GM21576 (cell line): ENCODE measurements around the gene TMEM74B.

Experiments
- ATAC-seq: cut with Tn5 transposase; IDR thresholded peaks from one replicate; pipeline ENCODE4 v1.9.1; 2021; ENCODE audit warnings: mild to moderate bottlenecking, moderate library complexity; ENCODE audit not compliant: unreplicated experiment

Gene TMEM74B

DNA sequence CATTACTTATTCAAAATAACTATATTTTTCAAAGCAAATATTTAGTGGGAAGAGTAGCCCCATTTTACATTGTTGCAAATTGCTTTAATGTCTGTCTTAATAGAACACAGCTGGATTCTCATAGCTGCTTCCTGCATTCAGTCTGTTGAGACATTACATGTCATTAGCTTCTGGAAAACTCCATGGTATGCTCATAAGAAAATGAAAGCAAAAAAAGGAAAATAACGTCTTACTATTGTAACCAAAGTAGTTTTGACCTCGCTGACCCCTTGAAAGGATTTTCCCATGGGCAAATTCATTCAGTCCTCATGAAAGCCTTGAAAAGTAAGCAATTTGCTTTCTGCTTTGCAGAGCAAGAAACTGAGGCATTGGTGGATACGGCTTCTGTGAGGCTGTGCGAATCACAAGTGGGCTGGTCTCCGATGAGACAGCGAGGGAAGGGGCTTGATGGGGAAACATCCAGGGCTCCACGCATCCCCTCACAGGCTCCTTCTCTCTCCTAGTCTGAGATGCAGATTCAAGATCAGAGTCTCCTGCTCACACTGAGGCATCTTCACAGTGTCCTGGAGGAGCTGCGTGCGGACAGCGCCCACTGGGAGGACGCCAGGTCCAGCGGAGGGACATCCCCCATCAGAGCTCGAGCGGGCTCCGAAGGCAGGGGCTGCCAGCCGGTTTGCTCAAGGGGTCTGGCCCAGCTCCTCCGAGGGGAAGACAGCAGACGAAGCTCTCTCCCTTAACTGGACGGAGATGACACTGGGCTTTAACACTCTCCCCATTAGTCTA lies 21.8 kb upstream of the TMEM74B start:
- no peak for ATAC-seq

DNA sequence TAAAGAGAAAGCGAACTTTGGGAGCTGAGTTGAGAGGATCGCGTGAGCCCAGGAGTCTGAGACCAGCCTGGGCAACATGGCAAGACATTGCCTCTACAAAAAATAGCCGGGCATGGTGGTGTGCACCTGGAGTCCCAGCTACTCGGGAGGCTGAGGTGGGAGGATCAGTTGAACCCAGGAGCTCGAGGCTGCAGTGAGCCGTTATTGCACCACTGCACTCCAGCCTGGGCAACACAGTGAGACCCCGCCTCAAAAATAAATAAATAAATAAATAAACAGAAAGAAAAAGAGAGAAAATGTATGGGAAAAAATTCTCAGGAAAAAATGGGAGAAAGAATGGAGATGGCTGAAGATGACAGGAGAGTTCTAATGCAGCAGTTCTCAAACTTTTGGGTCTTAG lies 21.0 kb upstream of the TMEM74B start:
- ATAC-seq: no peak

DNA sequence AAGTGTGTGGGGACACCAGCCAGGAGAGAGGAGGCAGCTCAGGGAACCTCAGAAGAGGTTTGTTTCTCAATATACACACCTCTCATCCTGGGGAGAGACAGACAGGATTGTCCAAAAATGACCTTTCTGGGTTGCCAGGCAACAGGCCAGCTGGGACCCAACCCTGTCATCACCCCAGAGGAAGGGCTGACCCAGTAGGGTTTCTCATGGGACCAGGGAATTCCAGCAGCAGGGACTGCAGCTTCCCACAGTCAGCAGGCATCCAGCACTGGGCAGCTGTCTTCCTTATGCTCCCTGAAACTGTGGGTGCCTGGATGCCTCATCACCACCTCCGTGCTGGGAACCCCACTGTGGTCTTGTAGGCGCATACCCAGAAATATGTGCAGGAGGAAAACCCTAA lies 19.8 kb upstream of the TMEM74B start:
- no peak for ATAC-seq

DNA sequence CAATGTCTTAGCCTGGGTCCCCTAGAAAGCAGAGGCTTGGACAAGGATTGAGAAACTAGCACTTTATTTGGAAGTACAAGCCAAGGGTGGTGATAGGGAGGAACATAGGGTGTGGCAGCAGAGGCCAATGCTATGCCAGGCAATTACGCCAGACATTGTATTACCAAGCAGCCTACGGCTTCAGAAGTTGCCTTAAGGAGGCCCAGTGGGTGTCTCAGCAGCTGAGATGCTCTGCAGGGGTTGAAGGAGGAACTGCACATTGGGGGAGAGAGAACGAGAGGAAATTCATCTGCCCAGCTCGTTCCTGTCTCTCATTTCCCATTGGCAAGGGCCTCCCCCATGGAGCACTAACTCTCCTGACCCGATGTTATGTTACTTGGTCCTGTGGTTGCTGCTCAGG lies 19.3 kb upstream of the TMEM74B start:
- no peak for ATAC-seq

DNA sequence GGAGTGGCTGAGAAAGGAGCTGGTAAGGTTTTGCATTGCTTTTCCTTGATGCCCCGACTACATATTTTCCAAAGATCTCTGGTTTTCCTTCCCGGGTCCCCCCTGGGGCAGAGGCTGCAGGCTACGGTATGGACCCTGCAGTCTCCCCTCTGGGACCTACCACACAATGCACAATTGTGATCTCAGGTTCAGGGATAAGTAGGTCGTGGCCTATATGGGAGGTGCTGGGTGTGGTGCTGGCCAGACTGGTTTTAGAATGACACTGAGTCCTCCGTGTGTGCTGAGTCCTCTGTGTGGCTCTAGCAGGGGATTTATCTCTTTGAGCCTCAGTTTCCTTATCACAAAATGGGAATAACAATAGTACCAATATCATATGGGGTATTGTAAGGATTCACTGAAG lies 18.8 kb upstream of the TMEM74B start:
- ATAC-seq: no peak

DNA sequence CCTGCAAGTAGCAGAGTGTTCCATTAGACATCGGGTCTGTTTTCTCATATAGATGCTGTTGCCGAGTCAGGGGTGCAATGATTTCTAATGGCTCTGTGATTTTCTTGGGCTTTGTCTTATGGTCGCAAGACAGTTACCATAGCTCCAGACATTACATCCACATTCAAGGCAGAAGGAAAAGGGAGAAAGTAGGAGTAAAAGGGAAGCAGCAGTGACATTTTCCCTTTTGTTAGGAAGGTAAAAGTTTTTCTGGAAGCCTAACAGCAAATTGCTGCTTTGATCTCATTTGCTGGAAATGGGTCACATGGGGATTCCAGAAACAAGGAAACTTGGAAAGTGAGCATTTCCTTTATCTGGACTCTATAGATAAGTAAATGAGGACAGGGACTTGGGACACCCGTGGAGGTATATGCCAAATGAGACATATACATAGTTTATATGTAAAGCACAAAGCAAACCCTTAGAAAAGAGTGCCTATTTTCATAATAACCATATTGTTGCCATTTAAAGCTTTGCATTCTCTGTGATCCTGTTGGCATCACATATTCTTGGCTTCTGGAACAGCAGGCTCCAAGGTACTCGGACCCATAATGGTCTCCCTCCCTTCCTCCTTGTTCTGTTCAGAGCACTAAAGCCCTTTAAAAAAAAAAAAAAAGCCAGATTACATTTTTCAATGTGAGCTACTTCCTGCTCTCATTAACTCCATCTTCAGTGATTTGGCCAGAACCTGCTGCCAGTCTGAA lies 18.2 kb upstream of the TMEM74B start, which contains the start of gene C20orf202:
Gene C20orf202, plus strand, starts transcription at position 693 of the 743 bp plus-strand sequence. CDS start 132 bp downstream, outside the sequence.
- no peak for ATAC-seq

DNA sequence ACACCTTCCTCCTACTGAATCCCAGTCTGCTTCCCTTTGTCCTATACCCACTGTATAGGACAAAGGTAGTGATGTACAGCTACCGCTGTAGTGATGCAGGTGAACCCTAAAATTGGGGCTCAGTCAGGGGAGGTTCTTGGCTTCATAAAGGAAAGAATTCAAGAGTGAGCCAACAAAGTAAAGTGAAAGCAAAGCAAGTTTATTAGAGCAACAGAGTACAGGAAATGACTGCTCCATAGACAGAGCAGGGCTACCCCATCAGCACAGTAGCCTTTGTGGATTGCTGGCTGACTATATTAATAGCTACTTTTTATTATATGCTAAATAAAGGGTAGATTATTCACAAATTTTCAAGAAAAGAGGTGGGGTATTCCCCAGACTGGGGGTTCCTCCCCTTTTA lies 15.2 kb upstream of the TMEM74B start:
- ATAC-seq: no peak

DNA sequence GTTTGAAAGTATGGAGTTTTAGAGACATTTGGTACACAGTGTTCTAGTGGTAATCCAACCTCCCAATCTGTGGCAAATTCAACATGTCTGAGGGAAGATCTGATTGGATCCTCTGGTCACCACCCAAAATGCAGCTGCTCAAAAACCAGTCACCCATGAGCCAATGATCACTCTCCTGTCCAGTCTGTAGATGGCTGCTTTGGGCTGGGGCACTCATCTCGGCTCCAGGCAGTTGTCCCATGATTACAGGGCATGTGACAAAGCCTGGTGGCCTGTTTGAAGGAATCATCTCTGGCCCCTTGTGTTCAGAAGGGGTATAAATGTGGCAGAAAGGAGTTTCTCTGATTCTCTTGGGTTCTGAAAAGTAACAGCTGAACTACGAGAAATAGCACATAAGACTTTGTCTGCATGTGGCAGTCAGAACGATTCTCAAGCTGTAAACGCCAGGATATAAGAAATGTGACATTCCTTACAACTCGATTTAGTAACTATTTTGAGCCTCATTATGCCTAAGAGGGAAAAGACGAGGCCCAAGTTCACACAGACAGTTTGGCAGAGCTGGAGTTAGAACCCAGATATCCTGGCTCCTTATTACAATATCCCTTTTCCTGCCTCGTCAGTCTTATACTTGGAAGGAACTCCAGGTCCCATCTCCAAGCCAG lies 14.6 kb upstream of the TMEM74B start:
- no peak for ATAC-seq

DNA sequence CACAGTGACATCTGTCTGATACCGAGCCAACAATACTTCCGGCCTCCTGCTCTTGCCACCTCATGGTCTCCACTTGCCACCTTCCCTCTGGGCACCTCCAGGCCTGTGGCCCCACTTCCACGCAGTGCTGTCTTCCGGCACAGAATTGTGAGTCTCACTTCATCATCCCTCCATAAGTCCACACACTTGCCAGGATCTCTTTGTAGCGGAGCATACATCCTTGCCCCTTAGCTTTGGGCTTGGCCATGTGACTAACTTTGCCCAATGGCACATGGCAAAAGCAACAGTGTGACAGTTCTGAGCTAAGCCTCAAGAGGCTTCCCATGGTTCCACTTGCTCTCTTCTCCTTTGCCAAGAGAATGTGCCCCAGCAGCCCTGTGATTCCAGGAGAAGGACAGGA lies 14.0 kb upstream of the TMEM74B start:
- ATAC-seq: no peak

DNA sequence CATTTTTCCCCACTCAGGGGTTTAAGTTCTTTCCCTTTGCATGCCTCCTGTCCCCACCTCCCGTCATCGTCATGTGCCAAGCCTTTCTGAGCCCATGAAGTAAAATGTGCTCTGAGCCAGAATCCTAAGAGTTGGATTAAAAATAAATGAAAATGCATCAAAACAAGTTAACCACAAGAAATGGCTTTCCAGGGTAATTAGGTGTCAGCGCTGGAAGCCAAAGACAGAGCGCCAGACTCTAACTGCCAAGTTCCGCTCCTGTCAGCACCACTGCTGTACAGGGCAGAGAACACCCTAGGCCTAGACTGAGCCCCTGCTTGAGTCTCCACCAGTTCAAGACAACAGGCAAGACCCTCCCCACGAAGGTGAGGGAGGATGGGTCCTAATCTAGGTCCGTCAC lies 13.0 kb upstream of the TMEM74B start:
- no peak for ATAC-seq

DNA sequence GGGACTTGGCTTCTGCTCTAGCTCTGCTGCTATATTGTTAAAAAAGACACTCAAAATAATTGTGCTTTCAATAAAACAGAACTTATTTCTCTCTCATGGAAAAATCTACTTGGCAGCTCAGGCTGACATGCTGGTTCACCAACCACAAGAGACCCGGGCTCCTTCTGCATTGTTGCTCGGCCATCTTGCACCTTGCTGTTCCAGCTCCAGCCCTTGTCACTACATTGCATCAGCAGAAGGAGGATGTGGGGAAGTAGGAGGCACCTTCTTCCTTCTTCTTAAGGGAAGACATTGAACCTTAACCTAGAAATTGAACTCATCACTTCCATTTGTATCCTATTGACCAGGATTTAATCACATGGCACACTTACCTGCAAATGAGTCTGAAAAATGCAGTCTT lies 11.9 kb upstream of the TMEM74B start:
- no peak for ATAC-seq

DNA sequence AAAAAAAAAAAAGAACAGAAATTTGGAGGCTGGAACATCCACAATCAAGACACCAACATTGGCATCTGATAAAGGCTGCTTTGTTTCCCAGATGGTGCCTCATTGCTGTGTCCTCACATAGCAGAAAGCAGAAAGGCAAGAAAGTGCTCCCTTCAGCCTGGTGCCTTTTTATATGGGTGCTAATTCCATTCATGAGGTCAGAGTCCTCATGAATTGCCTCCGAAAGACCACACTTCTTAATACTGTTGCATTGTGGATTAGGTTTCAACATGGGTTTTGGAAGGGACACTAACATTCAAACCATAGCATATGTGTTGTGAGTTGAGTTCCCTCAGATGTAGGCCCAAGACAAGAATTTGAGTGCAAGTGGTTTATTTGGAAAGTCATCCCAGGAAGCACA lies 10.4 kb upstream of the TMEM74B start:
- ATAC-seq: no peak

DNA sequence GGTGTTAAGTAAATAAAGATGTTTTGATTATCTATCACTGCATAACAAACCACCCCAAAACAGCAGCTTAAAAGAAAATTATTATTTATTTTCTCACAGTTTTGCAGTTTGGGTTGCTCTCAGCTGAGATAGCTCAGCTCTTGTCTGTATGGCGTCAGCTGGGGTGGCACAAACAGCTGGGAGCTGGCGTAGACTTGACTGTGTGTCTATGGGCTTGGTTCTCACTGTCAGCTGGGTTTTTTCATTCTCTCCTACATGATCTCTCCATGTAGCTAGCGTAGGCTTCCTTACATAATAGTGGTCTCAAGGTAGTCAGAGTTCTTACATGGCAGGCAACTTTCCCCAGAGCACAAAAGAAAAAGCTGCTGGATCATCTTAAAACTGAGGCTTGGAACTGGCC lies 6.5 kb upstream of the TMEM74B start:
- no peak for ATAC-seq

DNA sequence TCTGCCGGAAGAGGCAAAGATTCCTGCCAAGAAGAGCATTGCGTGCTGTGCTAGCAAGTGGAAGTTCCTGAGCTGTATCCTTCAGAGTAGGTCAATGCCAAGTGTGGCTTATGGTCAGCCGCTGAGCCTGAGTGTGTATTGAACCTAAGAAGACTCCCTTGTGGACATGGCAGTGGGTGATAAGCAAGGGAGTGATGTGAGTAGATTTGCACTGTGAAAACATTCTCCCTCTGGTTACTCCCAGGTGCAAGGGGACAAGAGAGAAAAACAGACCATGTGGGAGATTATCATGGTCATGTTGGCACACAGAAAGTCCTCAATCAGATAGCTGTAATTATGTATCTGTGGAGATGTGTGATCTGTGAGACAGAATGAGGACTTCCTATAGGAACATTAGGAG lies 6.1 kb upstream of the TMEM74B start:
- no peak for ATAC-seq

DNA sequence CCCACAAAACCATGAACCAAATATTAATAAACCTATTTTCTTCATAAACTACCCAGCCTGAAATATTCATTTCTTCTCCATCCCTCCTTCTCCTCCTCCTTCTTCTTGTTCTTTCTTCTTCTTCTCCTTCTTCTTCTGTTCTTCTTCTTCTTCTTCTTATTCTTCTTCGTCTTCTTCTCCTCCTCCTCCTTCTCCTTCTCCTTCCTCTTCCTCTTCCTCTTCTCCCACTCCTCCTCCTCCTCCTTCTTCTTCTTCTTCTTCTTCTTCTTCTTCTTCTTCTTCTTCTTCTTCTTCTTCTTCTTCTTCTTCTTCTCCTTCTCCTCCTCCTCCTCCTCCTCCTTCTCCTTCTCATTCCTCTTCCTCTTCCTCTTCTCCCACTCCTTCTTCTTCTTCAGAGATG lies 5.0 kb upstream of the TMEM74B start:
- no peak for ATAC-seq

DNA sequence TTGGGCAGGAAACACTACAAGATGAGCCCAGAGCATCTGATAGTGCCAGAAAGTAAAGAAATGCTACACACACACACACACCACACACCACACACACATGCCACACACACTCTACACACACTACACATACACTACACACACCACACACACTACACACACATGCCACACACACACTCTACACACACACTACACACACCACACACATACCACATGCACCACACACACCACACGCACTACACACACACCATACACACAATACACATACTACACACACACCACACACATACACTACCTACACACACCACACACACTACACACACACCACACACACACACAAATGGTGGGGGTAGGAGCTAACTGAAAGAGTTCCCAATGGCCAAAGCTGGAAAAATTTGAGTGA lies 3.6 kb upstream of the TMEM74B start:
- ATAC-seq: no peak

DNA sequence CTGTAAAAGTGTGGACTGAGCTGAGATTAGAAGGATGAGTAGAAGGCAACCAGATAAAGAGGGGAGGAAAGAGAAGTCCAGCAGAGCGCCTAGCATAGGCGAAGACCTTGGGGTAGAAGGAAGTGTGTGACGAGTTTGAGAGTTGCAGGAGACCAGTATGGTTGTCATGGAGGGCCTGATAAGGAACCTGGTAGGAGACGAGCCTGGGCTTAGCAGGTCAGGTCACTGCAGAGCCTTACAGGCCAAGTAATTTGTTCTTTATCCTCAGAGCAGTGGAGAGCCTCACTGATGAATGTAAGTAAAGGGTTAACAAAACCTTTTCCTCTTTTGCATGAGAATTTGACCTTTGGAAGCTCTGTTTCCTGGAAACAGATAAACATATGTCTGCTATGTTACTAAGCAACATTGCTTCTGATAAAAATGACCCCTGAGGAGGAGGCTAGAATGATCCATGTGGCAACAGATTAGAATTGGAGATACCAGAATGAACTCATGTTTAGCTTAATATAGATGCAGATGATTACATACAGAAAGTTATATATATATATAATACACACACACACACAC lies 2.9 kb upstream of the TMEM74B start:
- ATAC-seq: no peak

DNA sequence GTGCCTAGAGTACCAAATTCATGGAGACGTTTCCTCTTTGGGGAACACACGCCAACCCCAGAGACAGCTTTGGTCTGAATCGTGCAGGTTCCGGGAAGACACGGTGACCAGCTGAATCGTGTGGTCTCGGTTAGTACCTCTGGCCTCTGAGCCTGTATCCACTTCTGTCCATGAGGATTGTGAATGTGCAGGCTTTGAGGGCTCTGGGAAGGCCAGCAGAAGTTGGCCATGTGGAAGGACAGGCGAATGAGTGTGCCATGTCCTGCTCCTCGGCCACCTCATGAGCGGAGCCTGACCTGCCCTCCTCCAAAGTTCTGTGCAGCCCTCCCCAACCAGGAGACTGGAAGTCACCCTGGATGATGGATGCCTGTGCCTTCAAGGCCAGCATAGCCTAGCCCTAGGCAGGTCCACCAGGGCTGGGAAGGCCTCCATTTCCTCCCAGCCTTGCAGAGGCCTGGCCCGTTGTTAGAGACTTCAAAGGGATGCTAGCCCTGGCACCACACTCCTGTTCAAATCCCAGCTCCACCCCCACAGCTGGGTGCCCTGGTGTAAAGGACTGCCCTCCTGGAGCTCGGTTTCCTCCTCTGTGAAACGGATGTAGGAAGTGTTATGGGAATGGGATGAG lies 1.7 kb upstream of the TMEM74B start:
- no peak for ATAC-seq

DNA sequence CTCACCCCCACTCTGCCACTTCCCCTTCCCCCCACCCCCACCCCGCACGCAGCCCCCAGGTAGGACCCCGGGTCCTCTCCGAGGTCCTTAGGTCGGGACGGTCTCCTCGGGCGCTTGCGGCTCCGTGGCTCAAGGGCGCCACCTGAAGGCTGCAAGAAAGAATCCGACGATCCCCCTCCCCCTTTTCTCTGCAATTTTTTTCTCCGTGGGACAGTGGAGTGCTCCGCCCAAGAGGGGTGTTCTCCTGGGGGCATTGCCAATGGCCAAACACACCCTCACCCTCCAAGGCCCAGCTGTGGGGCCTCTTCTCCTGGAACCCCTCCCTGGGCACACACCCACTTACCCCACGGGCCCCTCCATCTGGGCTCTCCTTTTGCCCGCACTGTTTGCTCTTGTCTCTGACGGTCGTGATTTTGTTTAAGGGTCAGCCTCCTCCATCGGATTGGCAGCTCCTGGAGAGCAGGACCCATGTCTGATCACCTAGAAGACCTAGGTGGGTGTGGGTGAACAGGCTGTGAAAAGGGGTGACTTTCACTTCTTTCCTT lies 1.1 kb upstream of the TMEM74B start:
- ATAC-seq: no peak

DNA sequence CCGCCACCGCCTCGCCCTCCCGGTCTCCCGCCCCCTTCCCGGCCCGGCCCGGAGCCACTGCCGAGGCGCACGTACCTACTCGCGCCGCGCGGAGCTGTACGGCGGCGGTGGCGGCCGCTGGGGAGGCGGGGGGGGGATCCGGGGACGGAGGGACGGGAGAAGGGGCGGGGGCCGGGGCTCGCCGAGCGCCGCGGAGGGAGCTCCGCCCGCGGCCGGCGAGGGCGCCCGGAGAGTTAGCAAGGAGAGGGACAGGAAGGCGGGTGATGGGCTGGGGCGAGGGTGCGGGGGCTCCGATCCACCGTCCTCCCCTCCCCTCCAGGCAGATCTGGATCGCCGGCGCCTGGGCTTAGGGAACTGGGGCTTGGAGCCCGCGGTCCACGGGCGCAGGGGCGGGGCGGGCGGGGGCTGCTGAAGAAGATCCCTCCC lies 548 bp upstream of the TMEM74B start:
- ATAC-seq: no peak

DNA sequence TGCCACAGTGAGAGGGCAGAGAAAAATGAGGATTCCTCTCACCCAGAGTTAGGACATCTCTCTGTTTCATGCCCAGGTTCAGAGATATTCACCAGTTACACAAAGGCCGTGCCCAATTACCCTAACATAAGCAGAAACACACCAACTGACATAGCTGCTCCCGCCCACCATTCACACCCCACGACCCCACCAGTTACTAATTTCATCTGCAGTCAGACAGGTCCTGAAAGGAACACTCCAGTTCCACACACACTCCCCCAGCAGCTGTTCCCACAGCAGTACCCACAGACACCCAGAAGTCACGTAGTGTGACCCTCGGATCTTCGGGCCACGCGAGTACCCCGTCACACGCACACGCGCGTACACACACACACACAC lies 532 bp downstream of the TMEM74B start:
- ATAC-seq: no peak
